Right lobe of liver (tissue), 6 donors: ENCODE results near the gene RPS6KA5. TPM values are rescaled to one million over a fixed set of nuclear protein-coding genes. Genes with fewer than 3 reads are reported as not detected.
A peak's percentile ranks its signal among the peaks of the same experiment; 100 is the strongest.

ENCODE experiments used
- ATAC-seq, 4 donors: fragments of 200-7000 bp; cut with Tn5 transposase; one replicate each; pipeline ENCODE4 v1.9.1; 2020; ENCODE audit warnings: mild to moderate bottlenecking in 4 of 4, moderate library complexity in 4 of 4
- DNase-seq, 3 donors: peaks; one replicate each; pipeline ENCODE4 v3.0.0-alpha.2; 2020
- H3K27ac ChIP-seq, 3 donors: fragments of 200-600 bp; one replicate each; pipeline ENCODE4 v1.8.0; 2022
- H3K27me3 ChIP-seq, 2 donors: fragments of 200-600 bp; one replicate each; pipeline ENCODE4 v1.8.0; 2022
- H3K36me3 ChIP-seq, 4 donors: fragments of 200-600 bp; sonication (generic) in 1 of 4; one replicate each; pipeline versions ENCODE4 v1.5.1 to v1.8.0; 2017 to 2022; ENCODE audit warnings: control low read depth in 1 of 4
- H3K4me1 ChIP-seq, 4 donors: fragments of 200-600 bp; sonication (generic) in 1 of 4; one replicate each; pipeline versions ENCODE4 v1.5.1 to v1.8.0; 2017 to 2022; ENCODE audit warnings: control low read depth in 1 of 4
- H3K4me3 ChIP-seq, 3 donors: fragments of 200-600 bp; one replicate each; pipeline ENCODE4 v1.8.0; 2022
- H3K9me3 ChIP-seq, 4 donors: fragments of 200-600 bp; sonication (generic) in 1 of 4; one replicate each; pipeline versions ENCODE4 v1.5.1 to v1.8.0; 2017 to 2022; ENCODE audit warnings: control low read depth in 1 of 4
- POLR2A ChIP-seq: fragments of 450-650 bp; IDR thresholded peaks from one replicate; pipeline ENCODE4 v1.6.1; 2017; ENCODE audit warnings: antibody characterized with exemption, mild to moderate bottlenecking
- WGBS: methylation state at CpG from one replicate; pipeline ENCODE4 v1.1.6; 2018; ENCODE audit warnings: low coverage, low lambda C conversion rate; ENCODE audit not compliant: insufficient coverage; ENCODE audit errors: missing lambda C conversion rate; 5-methylcytosine and 5-hydroxymethylcytosine counted together
- intact Hi-C, 2 donors: fragments of 100-400 bp; cut with DNase I; formaldehyde crosslinking; loops; one replicate each; pipeline versions ENCODE4 v1.11.2 to v1.14.1; 2022
- total RNA-seq, 6 experiments: library from RNA; depleted of rRNA in 2 of 6; stranded (reverse); fragments of >200 nt in 2 of 6; fragmentation: NEBNext Ultra II Directional in 3 of 6; extraction: Animal tissue kit (Norgen Biotek cat#: 25700) in 3 of 6; gene quantifications; one replicate each; pipeline versions ENCODE4 v1.1.0 to v1.2.4, GENCODE V29; 2016 to 2023
- TF ChIP-seq, protein P1 (sequence below), 4 donors: fragments of 200-600 bp in 3 of 4; fragments of 450-650 bp in 1 of 4; IDR thresholded peaks; one replicate each; pipeline versions ENCODE4 v1.5.1 to v1.8.0; 2016 to 2022; ENCODE audit warnings: antibody characterized with exemption in 4 of 4, mild to moderate bottlenecking in 2 of 4
- donor health status: DM: no; HTN: yes; CAD: no.
- donor health status: DM: no; HTN: no; CAD: no.
- donor health status: DM: no; HTN: no; CAD: no.
- donor health status: DM: no; HTN: yes; CAD: no.
- donor health status: DM: no; HTN: yes; CAD: no.

The RPS6KA5 gene
- total RNA-seq, 6 experiments from 2014 or later: 0.31 to 3.5 (median 1.7) TPM

- no peaks in the 10 kb centered on the region for H3K36me3 ChIP-seq
- DNase-seq (no peak), ATAC-seq (no peak)
- H3K9me3 ChIP-seq: no peaks in the 10 kb centered on the region
- no peaks in the 10 kb centered on the region for H3K4me1 ChIP-seq
- TF ChIP-seq, protein P1, sequence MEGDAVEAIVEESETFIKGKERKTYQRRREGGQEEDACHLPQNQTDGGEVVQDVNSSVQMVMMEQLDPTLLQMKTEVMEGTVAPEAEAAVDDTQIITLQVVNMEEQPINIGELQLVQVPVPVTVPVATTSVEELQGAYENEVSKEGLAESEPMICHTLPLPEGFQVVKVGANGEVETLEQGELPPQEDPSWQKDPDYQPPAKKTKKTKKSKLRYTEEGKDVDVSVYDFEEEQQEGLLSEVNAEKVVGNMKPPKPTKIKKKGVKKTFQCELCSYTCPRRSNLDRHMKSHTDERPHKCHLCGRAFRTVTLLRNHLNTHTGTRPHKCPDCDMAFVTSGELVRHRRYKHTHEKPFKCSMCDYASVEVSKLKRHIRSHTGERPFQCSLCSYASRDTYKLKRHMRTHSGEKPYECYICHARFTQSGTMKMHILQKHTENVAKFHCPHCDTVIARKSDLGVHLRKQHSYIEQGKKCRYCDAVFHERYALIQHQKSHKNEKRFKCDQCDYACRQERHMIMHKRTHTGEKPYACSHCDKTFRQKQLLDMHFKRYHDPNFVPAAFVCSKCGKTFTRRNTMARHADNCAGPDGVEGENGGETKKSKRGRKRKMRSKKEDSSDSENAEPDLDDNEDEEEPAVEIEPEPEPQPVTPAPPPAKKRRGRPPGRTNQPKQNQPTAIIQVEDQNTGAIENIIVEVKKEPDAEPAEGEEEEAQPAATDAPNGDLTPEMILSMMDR (IDR thresholded peaks at IDR 0.05): no peak
- no peak for TF ChIP-seq POLR2A
- no peaks in the 10 kb centered on the region for H3K27me3 ChIP-seq
- intact Hi-C loops: loop anchor here in 1 of 2 donors (5.0 kb wide), 1 partner anchor 261 kb away; no protein-coding TSS in a partner anchor
- H3K27ac ChIP-seq: no peak overlapping the region
- WGBS: 21% methylated on average over 1 of the region's 1 CpG
- no peak overlapping the region for H3K4me3 ChIP-seq
Measured at GRCh38 chr14:90911121-90911520, 149.3 kb downstream of the RPS6KA5 start.

GRCh38 chr14:90907178-90907577 lies 153.3 kb downstream of the RPS6KA5 start:
- DNase-seq (no peak), ATAC-seq (no peak)
- H3K4me1 ChIP-seq: no peaks in the 10 kb centered on the region
- no peaks in the 10 kb centered on the region for H3K27me3 ChIP-seq
- TF ChIP-seq, protein P1 (IDR thresholded peaks at IDR 0.05): no peak
- no peak for TF ChIP-seq POLR2A
- H3K4me3 ChIP-seq: no peak overlapping the region
- intact Hi-C loops: loop anchor here in 1 of 2 donors (10.0 kb wide), 1 partner anchor 268 kb away; no protein-coding TSS in a partner anchor
- WGBS: 91% methylated on average over 3 of the region's 3 CpGs
- H3K27ac ChIP-seq: no peak overlapping the region
- H3K9me3 ChIP-seq: no peaks in the 10 kb centered on the region
- no peaks in the 10 kb centered on the region for H3K36me3 ChIP-seq

DNA sequence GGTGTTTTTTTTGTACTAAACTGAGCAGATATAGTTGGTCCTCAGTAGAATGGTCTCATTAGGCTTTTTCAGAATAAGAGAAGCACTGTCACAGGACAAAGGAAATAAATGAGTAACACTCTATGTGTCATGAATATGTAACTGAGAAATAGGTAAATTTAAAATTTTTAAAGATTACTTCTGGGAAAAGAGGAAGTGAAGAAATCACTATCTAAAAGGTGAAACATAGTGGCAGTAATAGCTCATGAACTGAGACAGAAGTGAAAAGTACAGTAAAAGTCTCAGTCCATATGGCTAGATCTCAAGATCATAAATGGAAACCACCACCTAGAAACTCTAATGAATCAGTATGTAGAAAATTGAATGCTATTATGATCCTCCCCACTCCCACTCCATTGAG lies 154.9 kb downstream of the RPS6KA5 start:
- no peaks in the 10 kb centered on the region for H3K27me3 ChIP-seq
- H3K36me3 ChIP-seq: no peaks in the 10 kb centered on the region
- no peak overlapping the region for H3K27ac ChIP-seq
- H3K4me3 ChIP-seq: no peak overlapping the region
- ATAC-seq (no peak), DNase-seq (no peak)
- H3K9me3 ChIP-seq: no peaks in the 10 kb centered on the region
- TF ChIP-seq POLR2A: no peak
- TF ChIP-seq, protein P1 (IDR thresholded peaks at IDR 0.05): no peak
- intact Hi-C loops: loop anchor here in 1 of 2 donors (10.0 kb wide), 1 partner anchor 269 kb away; no protein-coding TSS in a partner anchor
- no peaks in the 10 kb centered on the region for H3K4me1 ChIP-seq

DNA sequence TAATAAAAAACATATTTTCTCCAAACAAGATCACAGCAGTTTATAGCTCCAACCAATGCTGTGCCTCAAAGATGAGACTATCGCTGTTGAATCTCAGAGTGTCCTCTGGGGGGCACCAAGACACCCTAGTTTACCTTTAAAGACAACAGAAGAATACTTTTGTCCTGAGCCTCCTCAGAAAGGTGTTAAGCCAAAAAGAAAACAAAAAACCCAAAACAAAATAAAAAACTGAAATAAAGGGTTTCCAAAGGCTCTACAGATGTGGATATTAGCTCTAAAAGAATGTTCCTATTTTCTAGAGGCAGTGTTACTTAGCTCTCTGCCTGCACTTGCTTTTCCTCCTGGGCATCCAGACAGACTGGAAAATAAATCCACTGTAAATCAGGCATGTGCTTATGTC lies 157.3 kb downstream of the RPS6KA5 start:
- ATAC-seq (peak; percentile 92 to 97 (median 94)), DNase-seq (peak in 1 of 3 donors; percentile 51)
- Histone ChIP-seq H3K4me3 (no peak overlapping the region), H3K27ac (no peak overlapping the region), H3K27me3 (no peaks in the 10 kb centered on the region), H3K36me3 (no peaks in the 10 kb centered on the region), H3K4me1 (no peaks in the 10 kb centered on the region), H3K9me3 (no peaks in the 10 kb centered on the region)
- 0% methylated on average over 1 of the region's 1 CpG for WGBS
- intact Hi-C loops: loop anchor here in 1 of 2 donors (10.0 kb wide), 1 partner anchor 272 kb away; no protein-coding TSS in a partner anchor
- TF ChIP-seq POLR2A: no peak
- TF ChIP-seq, protein P1 (IDR thresholded peaks at IDR 0.05): peak; percentile 67 to 87 (median 78)
